ENCODE data around the gene TLE3. TPM values are rescaled to one million over a fixed set of nuclear protein-coding genes. Genes with fewer than 3 reads are reported as not detected.

Gene TLE3
- total and polyA plus RNA-seq, 4 experiments from 2014 or later: 3.6 to 121 (median 69.9) TPM

GRCh38 chr15:70054884-70055387 is 42.8 kb downstream of the TLE3 start:
- Mint-ChIP-seq H3K36me3 (peaks cover 66 to 92% of the 10 kb centered on the region in 2 donors), H3K27me3 (no peaks in the 10 kb centered on the region)

GRCh38 chr15:70054366-70054765 is 43.4 kb downstream of the TLE3 start:
- CTCF ChIA-PET (ENCODE audit: partially characterized antibody): no interaction called here
- peaks cover 65 to 92% of the 10 kb centered on the region in 2 donors for H3K36me3 Mint-ChIP-seq
- no peak for DNase-seq
- Histone ChIP-seq H3K36me3 (ENCODE audit: insufficient read depth, low read length) (peaks cover 89% of the 10 kb centered on the region), H3K4me3 (ENCODE audit: low read length in 2 of 2) (no peak overlapping the region), H3K4me1 (ENCODE audit: insufficient read depth, low read length) (no peaks in the 10 kb centered on the region), H3K9me3 (ENCODE audit: control insufficient read depth in 1 of 2, low read length in 2 of 2) (no peaks in the 10 kb centered on the region), H3K27ac (ENCODE audit: low read depth, low read length) (no peak overlapping the region), H3K27me3 (ENCODE audit: insufficient read depth, low read length) (no peaks in the 10 kb centered on the region)
- POLR2A ChIA-PET (ENCODE audit: partially characterized antibody): no interaction called here
- intact Hi-C loops (cut with micrococcal nuclease): no loop called here
- no peaks in the 10 kb centered on the region for H3K9me3 Mint-ChIP-seq
- H3K27ac Mint-ChIP-seq: peak overlapping the region in 2 of 7 donors; percentile 80 to 81
- no peaks in the 10 kb centered on the region for H3K27me3 Mint-ChIP-seq
- H3K4me3 Mint-ChIP-seq: no peak overlapping the region
- peaks cover 0 to 5% (median 0%) of the 10 kb centered on the region in 4 donors for H3K4me1 Mint-ChIP-seq

More at GRCh38 chr15:70054884-70055387, 42.8 kb downstream of the TLE3 start:
- no peak overlapping the region for H3K4me3 ChIP-seq (ENCODE audit: low read length in 2 of 2)
- no peaks in the 10 kb centered on the region for H3K9me3 ChIP-seq (ENCODE audit: control insufficient read depth in 1 of 2, low read length in 2 of 2)
- no peaks in the 10 kb centered on the region for H3K4me1 ChIP-seq (ENCODE audit: insufficient read depth, low read length)
- H3K27ac Mint-ChIP-seq: no peak overlapping the region
- no peaks in the 10 kb centered on the region for H3K27me3 ChIP-seq (ENCODE audit: insufficient read depth, low read length)
- peaks cover 0 to 5% (median 0%) of the 10 kb centered on the region in 4 donors for H3K4me1 Mint-ChIP-seq
- ChIA-PET POLR2A (ENCODE audit: partially characterized antibody) (no interaction called here), CTCF (ENCODE audit: partially characterized antibody) (no interaction called here)
- no peak overlapping the region for H3K27ac ChIP-seq (ENCODE audit: low read depth, low read length)
- peaks cover 95% of the 10 kb centered on the region for H3K36me3 ChIP-seq (ENCODE audit: insufficient read depth, low read length)
- DNase-seq: no peak
- no peaks in the 10 kb centered on the region for H3K9me3 Mint-ChIP-seq
- H3K4me3 Mint-ChIP-seq: no peak overlapping the region
- intact Hi-C loops (cut with micrococcal nuclease): no loop called here

GRCh38 chr15:70053716-70054229 is 43.9 kb downstream of the TLE3 start:
- intact Hi-C loops (cut with micrococcal nuclease): no loop called here
- H3K4me1 Mint-ChIP-seq: peaks cover 0 to 5% (median 0%) of the 10 kb centered on the region in 4 donors
- no peak overlapping the region for H3K27ac ChIP-seq (ENCODE audit: low read depth, low read length)
- H3K36me3 Mint-ChIP-seq: peaks cover 64 to 90% of the 10 kb centered on the region in 2 donors
- ChIA-PET POLR2A (ENCODE audit: partially characterized antibody) (no interaction called here), CTCF (ENCODE audit: partially characterized antibody) (no interaction called here)
- H3K36me3 ChIP-seq (ENCODE audit: insufficient read depth, low read length): peaks cover 87% of the 10 kb centered on the region
- no peak for DNase-seq
- peak overlapping the region in 1 of 8 donors; percentile 21 for H3K4me3 Mint-ChIP-seq
- H3K27me3 Mint-ChIP-seq: no peaks in the 10 kb centered on the region
- no peaks in the 10 kb centered on the region for H3K9me3 ChIP-seq (ENCODE audit: control insufficient read depth in 1 of 2, low read length in 2 of 2)
- no peak overlapping the region for H3K4me3 ChIP-seq (ENCODE audit: low read length in 2 of 2)
- H3K9me3 Mint-ChIP-seq: no peaks in the 10 kb centered on the region
- H3K27me3 ChIP-seq (ENCODE audit: insufficient read depth, low read length): no peaks in the 10 kb centered on the region
- peak overlapping the region in 6 of 7 donors; percentile 23 to 81 (median 56) for H3K27ac Mint-ChIP-seq
- no peaks in the 10 kb centered on the region for H3K4me1 ChIP-seq (ENCODE audit: insufficient read depth, low read length)

- peak overlapping the region in 2 of 7 donors; percentile 64 to 81 for H3K27ac Mint-ChIP-seq
Observed at GRCh38 chr15:70053001-70053715, 44.6 kb downstream of the TLE3 start.

GRCh38 chr15:70051948-70052633 is 45.6 kb downstream of the TLE3 start:
- Mint-ChIP-seq H3K4me3 (no peak overlapping the region), H3K27me3 (no peaks in the 10 kb centered on the region), H3K27ac (peak overlapping the region in 1 of 7 donors; percentile 11), H3K36me3 (peaks cover 62 to 84% of the 10 kb centered on the region in 2 donors), H3K9me3 (no peaks in the 10 kb centered on the region), H3K4me1 (peaks cover 0 to 5% (median 0%) of the 10 kb centered on the region in 4 donors)
- no peaks in the 10 kb centered on the region for H3K9me3 ChIP-seq (ENCODE audit: control insufficient read depth in 1 of 2, low read length in 2 of 2)
- no peaks in the 10 kb centered on the region for H3K4me1 ChIP-seq (ENCODE audit: insufficient read depth, low read length)
- no peak for DNase-seq
- H3K36me3 ChIP-seq (ENCODE audit: insufficient read depth, low read length): peaks cover 70% of the 10 kb centered on the region
- CTCF ChIA-PET (ENCODE audit: partially characterized antibody): no interaction called here
- no peak overlapping the region for H3K4me3 ChIP-seq (ENCODE audit: low read length in 2 of 2)
- H3K27me3 ChIP-seq (ENCODE audit: insufficient read depth, low read length): no peaks in the 10 kb centered on the region
- no peak overlapping the region for H3K27ac ChIP-seq (ENCODE audit: low read depth, low read length)
- intact Hi-C loops (cut with micrococcal nuclease): no loop called here
- POLR2A ChIA-PET (ENCODE audit: partially characterized antibody): no interaction called here

More at GRCh38 chr15:70053001-70053715, 44.6 kb downstream of the TLE3 start:
- intact Hi-C loops (cut with micrococcal nuclease): no loop called here
- no peaks in the 10 kb centered on the region for H3K27me3 ChIP-seq (ENCODE audit: insufficient read depth, low read length)
- peaks cover 81% of the 10 kb centered on the region for H3K36me3 ChIP-seq (ENCODE audit: insufficient read depth, low read length)
- CTCF ChIA-PET (ENCODE audit: partially characterized antibody): no interaction called here
- H3K4me1 ChIP-seq (ENCODE audit: insufficient read depth, low read length): no peaks in the 10 kb centered on the region
- no peak overlapping the region for H3K27ac ChIP-seq (ENCODE audit: low read depth, low read length)
- H3K36me3 Mint-ChIP-seq: peaks cover 59 to 86% of the 10 kb centered on the region in 2 donors
- peak overlapping the region in 1 of 8 donors; percentile 21 for H3K4me3 Mint-ChIP-seq
- POLR2A ChIA-PET (ENCODE audit: partially characterized antibody): no interaction called here
- H3K27me3 Mint-ChIP-seq: no peaks in the 10 kb centered on the region
- DNase-seq: no peak
- H3K9me3 ChIP-seq (ENCODE audit: control insufficient read depth in 1 of 2, low read length in 2 of 2): no peaks in the 10 kb centered on the region
- H3K4me3 ChIP-seq (ENCODE audit: low read length in 2 of 2): no peak overlapping the region
- H3K9me3 Mint-ChIP-seq: no peaks in the 10 kb centered on the region
- peaks cover 0 to 5% (median 0%) of the 10 kb centered on the region in 4 donors for H3K4me1 Mint-ChIP-seq

- Mint-ChIP-seq H3K27ac (peak overlapping the region in 1 of 7 donors; percentile 32), H3K4me3 (no peak overlapping the region), H3K36me3 (peaks cover 62 to 81% of the 10 kb centered on the region in 2 donors), H3K9me3 (no peaks in the 10 kb centered on the region), H3K27me3 (no peaks in the 10 kb centered on the region), H3K4me1 (peaks cover 0 to 5% (median 2%) of the 10 kb centered on the region in 4 donors)
- CTCF ChIA-PET (ENCODE audit: partially characterized antibody): no interaction called here
- intact Hi-C loops (cut with micrococcal nuclease): no loop called here
- H3K27ac ChIP-seq (ENCODE audit: low read depth, low read length): no peak overlapping the region
- no peaks in the 10 kb centered on the region for H3K9me3 ChIP-seq (ENCODE audit: control insufficient read depth in 1 of 2, low read length in 2 of 2)
- POLR2A ChIA-PET (ENCODE audit: partially characterized antibody): no interaction called here
- H3K4me1 ChIP-seq (ENCODE audit: insufficient read depth, low read length): no peaks in the 10 kb centered on the region
- no peak for DNase-seq
- H3K4me3 ChIP-seq (ENCODE audit: low read length in 2 of 2): no peak overlapping the region
- peaks cover 60% of the 10 kb centered on the region for H3K36me3 ChIP-seq (ENCODE audit: insufficient read depth, low read length)
- no peaks in the 10 kb centered on the region for H3K27me3 ChIP-seq (ENCODE audit: insufficient read depth, low read length)
Observed at GRCh38 chr15:70050970-70051369, 46.7 kb downstream of the TLE3 start.

- H3K36me3 Mint-ChIP-seq: peaks cover 56 to 77% of the 10 kb centered on the region in 2 donors
- H3K27me3 Mint-ChIP-seq: no peaks in the 10 kb centered on the region
- CTCF ChIA-PET (ENCODE audit: partially characterized antibody): no interaction called here
Observed at GRCh38 chr15:70050441-70050840, 47.3 kb downstream of the TLE3 start.

More at GRCh38 chr15:70050441-70050840, 47.3 kb downstream of the TLE3 start:
- H3K27ac Mint-ChIP-seq: peak overlapping the region in 3 of 7 donors; percentile 3 to 70 (median 32)
- intact Hi-C loops (cut with micrococcal nuclease): no loop called here
- Histone ChIP-seq H3K36me3 (ENCODE audit: insufficient read depth, low read length) (peaks cover 55% of the 10 kb centered on the region), H3K4me1 (ENCODE audit: insufficient read depth, low read length) (no peaks in the 10 kb centered on the region), H3K27me3 (ENCODE audit: insufficient read depth, low read length) (no peaks in the 10 kb centered on the region), H3K4me3 (ENCODE audit: low read length in 2 of 2) (no peak overlapping the region), H3K9me3 (ENCODE audit: control insufficient read depth in 1 of 2, low read length in 2 of 2) (no peaks in the 10 kb centered on the region), H3K27ac (ENCODE audit: low read depth, low read length) (no peak overlapping the region)
- H3K4me3 Mint-ChIP-seq: no peak overlapping the region
- no peaks in the 10 kb centered on the region for H3K9me3 Mint-ChIP-seq
- POLR2A ChIA-PET (ENCODE audit: partially characterized antibody): no interaction called here
- peaks cover 0 to 6% (median 2%) of the 10 kb centered on the region in 4 donors for H3K4me1 Mint-ChIP-seq
- no peak for DNase-seq
